ENCODE results near the gene RPEL1.

Gene RPEL1

GRCh38 chr10:103277713-103278536 is 32.2 kb downstream of the RPEL1 start:
- DNase-seq: peak in 4 of 58 donors; percentile 18 to 47 (median 30)

GRCh38 chr10:103278537-103278823 is 32.8 kb downstream of the RPEL1 start:
- DNase-seq: no peak

- DNase-seq: no peak
Measured at GRCh38 chr10:103278862-103279298, 33.2 kb downstream of the RPEL1 start.

GRCh38 chr10:103280031-103280430 is 34.3 kb downstream of the RPEL1 start:
- DNase-seq: no peak

GRCh38 chr10:103280506-103280905 is 34.8 kb downstream of the RPEL1 start:
- no peak for DNase-seq

- DNase-seq: peak in 40 of 58 donors; percentile 10 to 77 (median 38)
Measured at GRCh38 chr10:103281753-103282152, 36.1 kb downstream of the RPEL1 start.

- DNase-seq: no peak
Measured at GRCh38 chr10:103282961-103283360, 37.3 kb downstream of the RPEL1 start.

GRCh38 chr10:103284170-103284569 is 38.5 kb downstream of the RPEL1 start:
- no peak for DNase-seq

- DNase-seq: no peak
Measured at GRCh38 chr10:103287992-103288391, 42.3 kb downstream of the RPEL1 start.

- DNase-seq: no peak
Measured at GRCh38 chr10:103291588-103291987, 45.9 kb downstream of the RPEL1 start.

- no peak for DNase-seq
Measured at GRCh38 chr10:103295374-103296015, 49.8 kb downstream of the RPEL1 start.
